Activated naive CD8-positive, alpha-beta T cell treated with anti-CD3 and anti-CD28 coated beads for 36 hours (primary cell): Measurements from ENCODE around the gene FNDC11. TPM values are rescaled to one million over a fixed set of nuclear protein-coding genes. Genes with fewer than 3 reads are reported as not detected.

ENCODE experiments used
- DNase-seq: peaks from one replicate; pipeline ENCODE4 v3.0.0; 2021
- H3K27ac Mint-ChIP-seq: one replicate; pipeline ENCODE4 v1.8.0; 2022; ENCODE audit warnings: mild to moderate bottlenecking, moderate library complexity, mixed read lengths
- H3K27me3 Mint-ChIP-seq: one replicate; pipeline ENCODE4 v1.8.0; 2022; ENCODE audit warnings: mild to moderate bottlenecking, mixed read lengths
- H3K36me3 Mint-ChIP-seq: one replicate; pipeline ENCODE4 v1.8.0; 2021; ENCODE audit warnings: mild to moderate bottlenecking, mixed read lengths
- H3K4me1 Mint-ChIP-seq: one replicate; pipeline ENCODE4 v1.8.0; 2021; ENCODE audit warnings: mixed read lengths
- H3K4me3 Mint-ChIP-seq: one replicate; pipeline ENCODE4 v1.8.0; 2022; ENCODE audit warnings: mild to moderate bottlenecking, moderate library complexity, mixed read lengths
- H3K9me3 Mint-ChIP-seq: one replicate; pipeline ENCODE4 v1.8.0; 2022; ENCODE audit warnings: mixed read lengths
- total RNA-seq, 2 experiments: library from RNA; stranded (reverse); gene quantifications; one replicate each; pipeline ENCODE4 v1.2.3, GENCODE V29; 2021

Gene FNDC11
- total RNA-seq, 2 experiments from 2014 or later = 0.10 to 0.20 TPM

DNA sequence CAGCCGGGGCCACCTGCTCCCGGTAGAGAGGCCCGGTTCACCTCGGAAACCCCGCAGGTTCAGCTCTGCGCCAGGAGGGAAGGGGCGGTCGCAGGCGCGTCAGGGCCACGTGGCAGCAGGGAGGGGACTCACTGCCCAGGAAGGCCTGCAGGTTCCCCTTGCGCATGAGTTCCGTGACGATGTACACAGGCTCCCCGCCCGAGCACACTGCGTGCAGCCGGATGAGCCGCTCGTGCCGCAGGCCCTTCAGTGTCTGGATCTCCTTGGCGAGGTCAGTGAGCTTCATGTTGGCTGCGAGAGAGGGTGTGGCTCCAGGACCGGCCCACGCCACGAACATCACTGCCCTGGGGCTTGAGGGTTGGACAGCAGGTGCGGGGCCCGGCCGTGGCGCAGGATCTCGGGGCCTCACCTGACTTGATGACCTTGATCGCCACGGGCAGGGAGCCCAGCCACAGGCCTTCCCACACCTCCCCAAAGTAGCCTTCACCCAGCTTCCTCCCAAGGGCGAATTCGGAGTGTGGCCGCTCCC is 11.9 kb upstream of the FNDC11 start:
- Mint-ChIP-seq H3K4me1 (peaks cover 3% of the 10 kb centered on the region), H3K27ac (no peak overlapping the region), H3K9me3 (no peaks in the 10 kb centered on the region), H3K27me3 (no peaks in the 10 kb centered on the region), H3K4me3 (no peak overlapping the region), H3K36me3 (no peaks in the 10 kb centered on the region)
- no peak for DNase-seq

DNA sequence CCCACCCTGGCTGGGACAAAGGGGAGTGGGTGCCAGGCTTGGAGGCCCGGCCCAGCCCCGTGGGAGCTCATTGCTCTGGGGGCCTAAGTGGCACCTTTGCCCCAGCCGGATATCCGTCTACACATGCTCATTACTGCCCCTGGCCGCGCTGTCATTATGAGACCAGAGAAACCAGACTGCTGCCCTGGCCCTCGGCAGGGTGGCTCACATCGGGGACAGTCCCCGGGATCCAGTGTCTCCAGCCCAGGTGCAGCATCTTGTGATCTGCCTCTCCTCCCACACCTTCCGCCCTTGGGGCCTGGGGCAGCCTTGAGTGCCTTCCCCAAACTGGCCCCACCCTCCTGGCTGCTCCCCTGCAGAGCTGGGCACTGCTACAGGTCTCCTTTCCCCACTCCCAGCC is 11.3 kb upstream of the FNDC11 start:
- H3K27me3 Mint-ChIP-seq = no peaks in the 10 kb centered on the region
- H3K36me3 Mint-ChIP-seq = no peaks in the 10 kb centered on the region
- H3K9me3 Mint-ChIP-seq = no peaks in the 10 kb centered on the region
- no peak overlapping the region for H3K4me3 Mint-ChIP-seq
- DNase-seq = no peak
- H3K4me1 Mint-ChIP-seq = peaks cover 2% of the 10 kb centered on the region
- H3K27ac Mint-ChIP-seq = no peak overlapping the region

DNA sequence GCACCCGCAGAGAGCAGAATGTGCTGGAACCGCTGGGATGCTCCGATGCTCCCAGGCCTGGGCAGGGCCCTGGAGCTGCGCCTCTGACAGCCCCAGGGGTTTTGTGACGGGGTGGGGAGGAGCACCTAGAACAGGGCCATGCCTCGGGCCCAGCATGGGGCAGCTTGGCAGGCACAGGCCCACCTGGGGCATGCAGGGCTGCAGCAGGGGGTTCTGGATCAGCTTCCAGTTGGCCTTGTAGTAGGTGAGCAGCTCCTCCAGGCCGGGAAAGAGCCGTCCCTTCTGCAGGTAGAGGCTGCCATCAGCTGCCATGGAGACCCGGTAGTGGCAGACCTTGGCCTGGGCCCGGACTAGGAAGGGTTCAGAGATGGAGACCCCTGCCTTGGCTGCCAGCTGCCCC is 10.8 kb upstream of the FNDC11 start:
- Mint-ChIP-seq H3K27ac (no peak overlapping the region), H3K4me3 (no peak overlapping the region), H3K27me3 (no peaks in the 10 kb centered on the region), H3K9me3 (no peaks in the 10 kb centered on the region), H3K4me1 (peaks cover 2% of the 10 kb centered on the region), H3K36me3 (no peaks in the 10 kb centered on the region)
- DNase-seq = no peak

DNA sequence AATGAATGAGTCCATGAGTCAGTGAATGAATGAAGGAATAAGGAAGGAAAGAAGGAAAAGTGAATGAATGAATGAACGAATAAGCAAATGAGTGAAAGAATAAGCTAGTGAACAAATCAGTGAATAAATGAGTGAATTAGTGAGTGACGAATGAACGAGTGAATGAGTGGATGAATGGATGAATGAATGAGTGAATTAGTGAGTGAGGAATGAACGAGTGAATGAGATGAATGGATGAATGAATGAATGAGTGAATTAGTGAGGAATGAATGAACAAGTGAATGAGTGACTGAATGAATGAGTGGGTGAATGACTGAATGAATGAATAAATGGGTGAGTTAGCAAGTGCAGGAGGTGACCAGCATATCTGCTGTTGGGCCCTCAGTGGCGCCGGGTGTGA is 10.2 kb upstream of the FNDC11 start:
- H3K4me3 Mint-ChIP-seq = no peak overlapping the region
- H3K36me3 Mint-ChIP-seq = no peaks in the 10 kb centered on the region
- peaks cover 2% of the 10 kb centered on the region for H3K4me1 Mint-ChIP-seq
- DNase-seq = no peak
- peaks cover 3% of the 10 kb centered on the region for H3K27me3 Mint-ChIP-seq
- no peaks in the 10 kb centered on the region for H3K9me3 Mint-ChIP-seq
- H3K27ac Mint-ChIP-seq = no peak overlapping the region

DNA sequence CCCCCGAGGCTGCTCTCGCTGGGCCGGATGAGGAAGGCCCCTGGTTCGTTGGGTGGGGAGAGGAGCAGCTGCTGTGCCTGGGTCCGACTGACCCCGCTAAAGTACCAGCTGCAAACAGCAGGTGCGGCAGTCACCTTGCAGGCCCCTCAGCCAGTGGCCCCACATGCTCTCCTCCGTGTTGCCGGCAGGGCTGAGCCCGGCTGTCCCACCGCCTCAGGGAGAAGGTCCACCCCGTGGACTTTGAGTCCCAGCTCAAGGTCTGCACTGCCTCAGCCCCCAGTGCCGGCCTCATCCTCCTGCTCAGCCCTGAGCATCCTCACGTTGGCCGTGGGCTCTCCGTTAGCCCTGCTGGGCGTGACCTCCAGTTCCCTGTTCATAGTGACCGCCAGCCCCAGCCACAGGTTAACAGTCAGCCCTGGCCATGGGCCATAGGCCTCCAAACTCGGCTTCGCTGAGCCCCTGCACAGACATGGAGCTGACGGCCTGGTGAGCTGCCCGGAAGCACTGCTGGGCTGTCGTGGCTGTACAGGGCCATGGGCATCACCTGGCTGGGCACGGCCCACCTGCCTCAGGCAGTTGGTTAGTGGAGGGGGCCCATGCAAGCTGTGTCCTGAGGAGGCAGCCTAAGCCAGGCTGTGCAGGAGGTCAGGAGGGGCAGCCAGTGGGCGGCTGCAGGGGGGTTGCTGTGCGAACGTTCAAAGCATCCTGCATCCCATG is 9.6 kb upstream of the FNDC11 start:
- Mint-ChIP-seq H3K4me1 (peaks cover 3% of the 10 kb centered on the region), H3K36me3 (no peaks in the 10 kb centered on the region), H3K27me3 (peaks cover 6% of the 10 kb centered on the region), H3K4me3 (no peak overlapping the region), H3K27ac (no peak overlapping the region), H3K9me3 (no peaks in the 10 kb centered on the region)
- DNase-seq = no peak

DNA sequence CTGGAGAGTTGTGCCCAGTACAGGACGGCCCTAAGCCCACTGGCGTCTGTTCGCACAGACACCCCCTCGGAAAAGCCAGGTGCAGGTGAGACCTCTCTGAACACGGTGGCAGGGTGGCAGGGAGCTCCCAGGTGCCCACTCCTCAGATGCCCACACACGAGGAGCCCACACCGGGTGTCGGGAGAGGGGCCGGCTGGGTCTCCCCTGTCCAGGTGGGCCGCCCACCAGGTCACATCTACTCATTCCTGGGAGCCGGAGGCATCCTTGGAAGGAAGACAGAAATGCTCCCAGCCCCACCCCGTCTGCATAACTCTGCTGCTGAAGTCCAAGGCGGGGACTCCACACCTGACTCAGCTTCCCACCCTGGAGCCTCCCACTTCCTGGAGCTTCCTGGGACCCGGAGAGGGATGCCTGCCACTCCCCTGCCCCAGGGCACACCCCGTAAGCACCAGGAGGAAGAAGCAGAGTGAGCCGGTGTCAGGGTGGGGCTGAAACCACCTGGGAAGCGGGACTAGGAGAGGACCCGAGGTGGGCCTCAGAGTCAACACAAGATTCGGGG is 8.9 kb upstream of the FNDC11 start:
- H3K36me3 Mint-ChIP-seq = no peaks in the 10 kb centered on the region
- no peak for DNase-seq
- no peaks in the 10 kb centered on the region for H3K9me3 Mint-ChIP-seq
- peaks cover 10% of the 10 kb centered on the region for H3K27me3 Mint-ChIP-seq
- no peak overlapping the region for H3K27ac Mint-ChIP-seq
- peaks cover 3% of the 10 kb centered on the region for H3K4me1 Mint-ChIP-seq
- no peak overlapping the region for H3K4me3 Mint-ChIP-seq

DNA sequence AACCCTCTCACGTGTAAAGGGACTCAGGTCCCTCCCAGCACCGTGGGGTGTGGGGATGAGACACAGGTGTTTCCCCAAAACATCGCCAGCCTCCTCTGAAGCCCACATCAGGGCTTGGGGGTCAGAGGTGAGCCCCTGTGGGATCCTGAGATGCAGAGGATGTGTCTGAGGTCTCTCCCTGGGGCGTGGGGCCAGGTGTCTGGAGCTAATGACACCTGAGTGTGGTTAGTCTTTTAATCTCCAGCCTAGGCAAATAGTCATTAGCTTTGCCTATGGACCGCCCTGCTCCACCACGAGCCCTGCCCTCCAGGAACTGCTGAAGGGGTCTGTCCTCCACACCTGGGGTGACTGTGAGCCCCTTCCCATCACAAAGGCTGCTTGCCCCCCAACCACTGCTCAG is 8.1 kb upstream of the FNDC11 start:
- Mint-ChIP-seq H3K4me3 (no peak overlapping the region), H3K27ac (no peak overlapping the region), H3K9me3 (no peaks in the 10 kb centered on the region), H3K27me3 (peaks cover 13% of the 10 kb centered on the region), H3K36me3 (no peaks in the 10 kb centered on the region), H3K4me1 (peaks cover 3% of the 10 kb centered on the region)
- DNase-seq = no peak

DNA sequence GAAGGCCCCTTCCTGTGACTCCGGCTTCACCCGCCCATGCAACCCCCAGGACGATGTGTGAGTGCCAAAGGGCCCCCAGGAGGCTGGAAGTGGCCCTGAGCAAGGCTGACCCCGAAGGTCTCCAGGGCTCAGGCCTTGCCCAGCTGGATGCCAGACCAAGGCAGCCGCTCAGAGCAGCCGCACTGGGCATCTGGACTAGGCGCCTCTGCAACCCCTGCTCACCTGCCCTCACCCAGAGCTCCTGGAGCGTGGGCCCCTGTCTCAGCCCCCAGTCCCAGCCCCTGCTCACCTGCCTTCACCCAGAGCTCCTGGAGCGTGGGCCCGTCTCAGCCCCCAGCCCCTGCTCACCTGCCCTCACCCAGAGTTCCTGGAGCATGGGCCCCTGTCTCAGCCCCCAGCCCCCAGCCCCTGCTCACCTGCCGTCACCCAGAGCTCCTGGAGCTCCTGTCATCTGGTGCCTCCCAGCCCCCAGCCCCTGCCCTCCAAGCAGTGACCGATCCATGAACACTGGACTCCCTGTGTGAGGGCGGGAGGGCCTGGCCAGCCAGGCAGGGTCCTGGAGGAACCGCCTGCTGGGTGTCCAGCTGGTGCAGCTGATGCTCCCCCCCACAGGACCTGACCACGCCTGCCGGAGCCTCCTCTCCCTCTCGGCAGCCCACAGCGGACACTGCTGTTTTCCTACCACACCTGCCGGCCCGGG is 7.6 kb upstream of the FNDC11 start:
- no peaks in the 10 kb centered on the region for H3K9me3 Mint-ChIP-seq
- H3K4me1 Mint-ChIP-seq = peaks cover 3% of the 10 kb centered on the region
- no peak overlapping the region for H3K4me3 Mint-ChIP-seq
- peaks cover 13% of the 10 kb centered on the region for H3K27me3 Mint-ChIP-seq
- H3K27ac Mint-ChIP-seq = no peak overlapping the region
- no peaks in the 10 kb centered on the region for H3K36me3 Mint-ChIP-seq
- no peak for DNase-seq

DNA sequence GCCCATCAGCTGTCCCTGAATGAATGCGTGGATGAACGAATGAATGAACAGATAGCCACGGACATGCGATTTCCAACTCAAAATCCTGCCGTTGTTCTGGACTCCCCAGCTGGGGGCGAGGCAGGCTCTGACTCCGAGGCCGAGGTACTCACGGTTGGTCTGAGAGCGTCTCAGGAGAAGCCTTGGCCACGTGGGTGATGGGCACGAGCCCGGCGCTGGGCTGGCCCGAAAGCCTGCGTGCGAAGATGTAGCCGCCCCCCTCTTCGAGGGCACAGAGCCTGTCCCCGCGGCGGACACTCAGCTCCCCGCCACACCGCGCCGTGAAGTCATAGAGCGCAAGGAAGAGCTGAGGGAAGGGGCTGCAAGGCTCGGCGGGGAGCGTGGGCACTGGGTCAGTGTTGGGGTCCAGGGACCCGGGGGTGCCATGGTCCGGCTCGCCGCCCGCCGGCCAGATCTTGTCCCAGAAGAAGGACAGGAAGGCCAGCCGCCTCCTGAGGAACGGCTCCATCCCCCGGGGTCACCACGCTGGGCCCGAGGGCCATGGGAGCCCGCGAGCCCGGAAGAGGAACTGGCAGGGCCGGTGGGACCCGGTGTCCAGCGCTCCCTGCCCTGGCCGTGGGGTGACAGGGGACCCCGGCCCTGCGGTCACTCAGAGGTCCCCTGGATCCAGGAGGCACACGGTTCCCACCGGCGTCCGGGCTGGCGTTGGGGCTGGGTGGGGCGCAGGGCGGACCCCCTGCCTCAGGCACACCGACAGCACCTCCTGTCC is 6.8 kb upstream of the FNDC11 start:
- no peak overlapping the region for H3K27ac Mint-ChIP-seq
- H3K36me3 Mint-ChIP-seq = no peaks in the 10 kb centered on the region
- no peaks in the 10 kb centered on the region for H3K9me3 Mint-ChIP-seq
- no peak overlapping the region for H3K4me3 Mint-ChIP-seq
- no peak for DNase-seq
- peaks cover 13% of the 10 kb centered on the region for H3K27me3 Mint-ChIP-seq
- peaks cover 4% of the 10 kb centered on the region for H3K4me1 Mint-ChIP-seq

DNA sequence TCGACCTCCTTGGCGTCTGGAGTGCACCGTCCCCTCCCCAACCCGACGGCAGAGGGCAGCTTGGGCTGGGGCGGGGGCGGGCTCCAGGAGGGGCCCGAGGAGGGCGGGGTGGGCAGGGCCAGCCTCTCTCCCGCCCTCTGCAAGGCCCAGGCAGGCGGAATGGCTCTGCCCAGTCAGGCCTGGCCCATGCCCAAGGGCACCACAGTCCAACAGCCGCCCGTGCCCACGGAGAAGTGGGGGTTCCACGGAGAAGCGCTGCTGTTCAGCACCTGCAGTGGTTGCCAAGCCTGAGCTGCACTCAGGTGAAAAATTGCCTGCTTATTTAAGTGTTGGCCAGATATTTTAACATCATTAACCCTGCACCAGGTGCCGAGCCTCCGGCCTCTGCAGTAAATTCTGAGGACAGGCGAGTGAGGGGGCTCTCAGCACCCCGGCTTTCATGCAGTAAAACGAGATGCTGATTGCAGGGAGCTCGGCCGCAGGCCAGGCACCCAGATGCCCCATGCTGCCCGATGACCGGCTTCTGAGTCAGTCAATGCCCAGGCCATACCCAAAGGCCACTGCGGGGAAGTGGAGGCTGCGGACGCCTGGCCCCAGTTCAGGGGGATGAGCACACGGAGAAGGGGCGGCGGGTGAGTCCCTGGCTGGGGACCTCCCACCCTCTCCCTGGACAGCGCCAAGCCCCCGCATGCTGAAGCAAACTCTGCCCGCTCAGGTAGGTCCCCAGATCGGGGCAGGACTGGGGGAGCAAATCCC is 6.1 kb upstream of the FNDC11 start, which contains the start of gene SRMS:
SRMS (minus strand) TSS at position 25 of the 756 bp plus-strand sequence. CDS start 286 bp downstream, outside the sequence.
- no peak for DNase-seq
- Mint-ChIP-seq H3K36me3 (no peaks in the 10 kb centered on the region), H3K27ac (no peak within 1 kb of the TSS), H3K27me3 (peaks cover 13% of the 10 kb centered on the region), H3K4me1 (peaks cover 10% of the 10 kb centered on the region), H3K4me3 (no peak within 1 kb of the TSS), H3K9me3 (no peaks in the 10 kb centered on the region)

DNA sequence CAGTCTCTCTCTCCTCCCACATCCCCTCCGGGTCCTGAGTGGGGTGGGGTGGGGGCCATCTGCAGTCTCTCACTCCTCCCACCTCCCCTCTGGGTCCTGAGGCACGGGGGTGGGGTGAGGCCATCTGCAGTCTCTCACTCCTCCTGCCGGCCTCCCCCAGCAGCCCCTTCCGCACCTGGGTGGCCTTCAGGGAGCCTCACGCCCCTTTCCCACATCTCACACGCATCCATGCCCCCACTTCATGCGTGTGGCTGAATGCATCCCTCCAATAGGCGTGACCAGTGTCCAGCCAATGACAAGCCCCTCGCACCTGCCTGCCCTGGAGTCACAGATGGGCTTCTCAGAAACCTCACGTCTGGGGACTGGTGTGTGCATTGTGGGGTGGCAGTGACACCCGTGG is 5.4 kb upstream of the FNDC11 start:
- Mint-ChIP-seq H3K4me1 (peaks cover 14% of the 10 kb centered on the region), H3K4me3 (no peak overlapping the region), H3K27me3 (peaks cover 13% of the 10 kb centered on the region), H3K9me3 (no peaks in the 10 kb centered on the region), H3K27ac (no peak overlapping the region), H3K36me3 (no peaks in the 10 kb centered on the region)
- DNase-seq = no peak

DNA sequence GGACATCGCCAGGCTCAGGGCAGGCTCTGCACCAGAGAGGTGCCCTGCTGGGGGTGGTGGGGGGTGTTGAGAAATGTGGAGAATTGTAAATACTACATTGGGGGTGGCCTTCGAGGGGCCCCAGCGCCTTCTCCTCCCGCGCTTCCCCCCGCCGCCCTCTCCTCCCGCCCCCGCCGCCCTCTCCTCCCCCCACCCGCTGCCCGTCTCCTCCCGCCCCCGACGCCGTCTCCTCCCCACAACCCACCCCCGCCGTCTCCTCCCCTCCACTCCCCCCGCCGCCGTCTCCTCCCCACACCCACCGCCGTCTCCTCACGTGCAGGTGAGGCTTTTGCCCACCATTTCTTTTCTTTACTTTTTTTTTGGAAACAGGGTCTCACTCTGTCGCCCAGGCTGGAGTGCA is 4.9 kb upstream of the FNDC11 start:
- Mint-ChIP-seq H3K4me1 (peaks cover 14% of the 10 kb centered on the region), H3K27me3 (peaks cover 13% of the 10 kb centered on the region), H3K9me3 (no peaks in the 10 kb centered on the region), H3K27ac (no peak overlapping the region), H3K4me3 (no peak overlapping the region), H3K36me3 (no peaks in the 10 kb centered on the region)
- no peak for DNase-seq

DNA sequence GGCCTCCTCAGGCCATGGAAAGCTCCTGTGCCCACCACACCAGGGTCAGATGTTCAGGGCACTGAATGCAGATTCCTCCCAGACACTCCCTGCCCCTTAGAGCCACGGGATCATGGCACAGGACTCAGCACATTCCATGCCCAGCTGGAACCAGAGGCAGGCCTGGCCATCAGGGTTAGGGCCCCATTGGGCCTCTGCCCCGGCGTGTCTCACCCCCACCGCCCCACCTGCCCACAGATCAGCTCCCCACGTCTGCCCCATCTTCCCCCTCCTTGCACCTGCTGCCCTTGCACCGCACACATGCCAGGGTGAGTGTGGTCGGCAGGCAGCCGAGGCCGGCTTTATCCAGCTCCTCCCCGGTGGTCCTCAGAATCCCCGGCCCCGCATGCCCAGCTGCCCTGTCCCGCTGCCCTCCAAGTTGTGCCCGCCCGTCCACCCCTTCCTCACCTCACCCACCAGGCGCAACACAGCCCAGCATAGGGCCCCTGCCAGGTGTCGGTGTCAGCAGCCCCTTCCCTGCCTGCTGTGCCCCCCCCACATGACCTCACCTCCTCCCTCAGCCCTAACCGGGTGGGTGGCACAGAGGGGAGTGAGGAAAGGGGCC is 4.2 kb upstream of the FNDC11 start:
- Mint-ChIP-seq H3K4me1 (peaks cover 14% of the 10 kb centered on the region), H3K27me3 (peaks cover 13% of the 10 kb centered on the region)

DNA sequence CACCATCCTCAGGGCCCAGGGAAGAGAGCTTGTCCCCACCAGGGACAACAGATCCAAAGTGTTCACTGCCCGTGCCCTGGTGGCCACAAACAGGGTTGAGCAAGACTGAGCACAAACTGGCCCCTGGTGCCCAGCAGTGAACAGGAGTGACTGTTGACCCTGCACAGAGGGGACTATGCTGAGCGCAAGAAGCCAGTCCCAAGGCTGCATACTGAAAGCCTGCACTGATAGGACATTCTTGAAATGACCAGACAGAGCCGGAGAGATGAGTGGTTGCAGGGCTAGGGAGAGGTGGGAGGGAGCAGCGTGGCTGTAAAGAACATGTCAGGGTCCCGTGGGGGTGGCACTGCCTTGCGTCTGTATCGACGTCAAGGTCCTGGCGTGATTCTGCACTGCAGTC is 2.9 kb upstream of the FNDC11 start:
- Mint-ChIP-seq H3K4me3 (no peak overlapping the region), H3K27me3 (peaks cover 13% of the 10 kb centered on the region), H3K4me1 (peaks cover 12% of the 10 kb centered on the region), H3K27ac (no peak overlapping the region), H3K36me3 (no peaks in the 10 kb centered on the region), H3K9me3 (no peaks in the 10 kb centered on the region)
- no peak for DNase-seq

More for the DNA sequence above, 4.2 kb upstream of the FNDC11 start:
- no peak overlapping the region for H3K4me3 Mint-ChIP-seq
- DNase-seq = no peak
- H3K9me3 Mint-ChIP-seq = no peaks in the 10 kb centered on the region
- H3K27ac Mint-ChIP-seq = no peak overlapping the region
- H3K36me3 Mint-ChIP-seq = no peaks in the 10 kb centered on the region
